Fibroblast of lung (primary cell): ENCODE measurements around the gene VWA2. TPM values are rescaled to one million over a fixed set of nuclear protein-coding genes. Genes with fewer than 3 reads are reported as not detected.
A peak's percentile ranks its signal among the peaks of the same experiment; 100 is the strongest.

Experiments used
- DNase-seq, 2 donors: peaks; one replicate each; pipeline versions ENCODE4 v3.0.0 to v3.0.0-alpha.2; 2010; ENCODE audit warnings: low read depth in 2 of 2
- H2AFZ ChIP-seq: 2 replicates; pipeline ENCODE4 v1.5.1; 2012; ENCODE audit warnings: low read length, control low read depth, inconsistent platforms
- H3K27ac ChIP-seq: 2 replicates; pipeline ENCODE4 v1.5.1; 2011; ENCODE audit warnings: low read length, control low read depth; ENCODE audit not compliant: insufficient read depth
- H3K27me3 ChIP-seq: 2 replicates; pipeline ENCODE4 v1.5.1; 2011; ENCODE audit warnings: mild to moderate bottlenecking, low read length; ENCODE audit not compliant: control insufficient read depth, insufficient read depth
- H3K36me3 ChIP-seq: 2 replicates; pipeline ENCODE4 v1.5.1; 2011; ENCODE audit warnings: low read length; ENCODE audit not compliant: control insufficient read depth, insufficient read depth
- H3K4me1 ChIP-seq: 2 replicates; pipeline ENCODE4 v1.5.1; 2011; ENCODE audit warnings: low read length; ENCODE audit not compliant: control insufficient read depth, insufficient read depth; ENCODE audit errors: extremely low read depth
- H3K4me2 ChIP-seq: 2 replicates; pipeline ENCODE4 v1.5.1; 2011; ENCODE audit warnings: low read length, control low read depth; ENCODE audit not compliant: insufficient read depth; ENCODE audit errors: extremely low read depth
- H3K4me3 ChIP-seq, 4 experiments: fragments of 200-600 bp in 1 of 4; sonication (generic) in 1 of 4; replicated peaks in 1 of 4; 2 replicates each; pipeline ENCODE4 v1.5.1; 2011 to 2016; ENCODE audit warnings: low read length in 4 of 4, low read depth in 3 of 4, mild to moderate bottlenecking in 3 of 4, control low read depth in 2 of 4, inconsistent platforms in 1 of 4, mixed read lengths in 1 of 4; ENCODE audit not compliant: insufficient read depth in 1 of 4; ENCODE audit errors: control extremely low read depth in 1 of 4
- H3K79me2 ChIP-seq: 2 replicates; pipeline ENCODE4 v1.5.1; 2012; ENCODE audit warnings: mild to moderate bottlenecking, low read length, inconsistent platforms; ENCODE audit not compliant: control insufficient read depth, insufficient read depth
- H3K9ac ChIP-seq: 2 replicates; pipeline ENCODE4 v1.5.1; 2011; ENCODE audit warnings: mild to moderate bottlenecking, low read length, control low read depth; ENCODE audit not compliant: insufficient read depth
- H3K9me3 ChIP-seq: 2 replicates; pipeline ENCODE4 v1.5.1; 2012; ENCODE audit warnings: low read depth, low read length; ENCODE audit not compliant: control insufficient read depth, insufficient read depth
- H4K20me1 ChIP-seq: 2 replicates; pipeline ENCODE4 v1.5.1; 2011; ENCODE audit warnings: low read length; ENCODE audit not compliant: control insufficient read depth, insufficient read depth; ENCODE audit errors: extremely low read depth
- CTCF ChIP-seq, 2 donors: IDR thresholded peaks in 1 of 2; conservative IDR thresholded peaks in 1 of 2; 1 replicate in 1 of 2; 2 replicates in 1 of 2; pipeline ENCODE4 v1.5.1; 2011 to 2012; ENCODE audit warnings: low read length in 2 of 2, control low read depth in 1 of 2, inconsistent platforms in 1 of 2, low read depth in 1 of 2, mild to moderate bottlenecking in 1 of 2
- EZH2 ChIP-seq: IDR thresholded peaks from 2 replicates; pipeline ENCODE4 v1.5.1; 2012; ENCODE audit warnings: low read length, control low read depth, mild to moderate bottlenecking; ENCODE audit errors: missing control alignments
- polyA plus RNA-seq, 2 donors: library from polyadenylated mRNA; depleted of rRNA in 1 of 2; stranded (reverse) in 1 of 2; unstranded in 1 of 2; fragments of >200 nt; gene quantifications; 2 replicates each; pipeline ENCODE4 v1.2.1, GENCODE V29; 2011 to 2012; ENCODE audit warnings: missing spikeins in 1 of 2
- total RNA-seq: library from RNA; depleted of rRNA; stranded (reverse); fragments of >200 nt; gene quantifications from 2 replicates; pipeline ENCODE4 v1.2.1, GENCODE V29; 2014

The VWA2 gene
- total and polyA plus RNA-seq, 2 donors (not counting 1 experiment from before 2014, with no cell fraction given), result 0.11 to 0.17 TPM

GRCh38 chr10:114245121-114245791, 6.2 kb downstream of the VWA2 start:
- Histone ChIP-seq H3K9me3 (no peaks in the 10 kb centered on the region), H3K9ac (no peak overlapping the region), H3K79me2 (no peaks in the 10 kb centered on the region), H3K36me3 (no peaks in the 10 kb centered on the region), H3K4me1 (no peaks in the 10 kb centered on the region), H3K27ac (no peak overlapping the region), H3K4me3 (no peak overlapping the region), H2AFZ (no peak overlapping the region), H3K27me3 (peaks cover 28% of the 10 kb centered on the region), H3K4me2 (no peak overlapping the region), H4K20me1 (no peaks in the 10 kb centered on the region)
- DNase-seq, result no peak
- TF ChIP-seq EZH2 (no peak), CTCF (conservative IDR thresholded peaks at IDR 0.05 in 1 of 2, IDR thresholded peaks at IDR 0.05 in 1 of 2; ENCODE audit: low read depth in 1 of 2, low read length in 2 of 2) (no peak)

- peaks cover 21% of the 10 kb centered on the region for H3K27me3 ChIP-seq
- no peak overlapping the region for H3K9ac ChIP-seq
- H3K4me3 ChIP-seq, result no peak overlapping the region
- no peaks in the 10 kb centered on the region for H3K9me3 ChIP-seq
- DNase-seq, result peak in 1 of 2 donors; percentile 45
- no peak overlapping the region for H3K4me2 ChIP-seq
- no peak for TF ChIP-seq CTCF (conservative IDR thresholded peaks at IDR 0.05 in 1 of 2, IDR thresholded peaks at IDR 0.05 in 1 of 2; ENCODE audit: low read depth in 1 of 2, low read length in 2 of 2)
- no peak for TF ChIP-seq EZH2
- no peaks in the 10 kb centered on the region for H3K4me1 ChIP-seq
- no peak overlapping the region for H3K27ac ChIP-seq
- no peaks in the 10 kb centered on the region for H3K79me2 ChIP-seq
- no peaks in the 10 kb centered on the region for H3K36me3 ChIP-seq
- H4K20me1 ChIP-seq, result no peaks in the 10 kb centered on the region
- H2AFZ ChIP-seq, result no peak overlapping the region
Observed at GRCh38 chr10:114246679-114247305, 7.7 kb downstream of the VWA2 start.

- no peak overlapping the region for H3K27ac ChIP-seq
- H4K20me1 ChIP-seq, result no peaks in the 10 kb centered on the region
- no peaks in the 10 kb centered on the region for H3K36me3 ChIP-seq
- TF ChIP-seq EZH2 (no peak), CTCF (conservative IDR thresholded peaks at IDR 0.05 in 1 of 2, IDR thresholded peaks at IDR 0.05 in 1 of 2; ENCODE audit: low read depth in 1 of 2, low read length in 2 of 2) (no peak)
- H3K4me3 ChIP-seq, result no peak overlapping the region
- no peak overlapping the region for H3K4me2 ChIP-seq
- H2AFZ ChIP-seq, result no peak overlapping the region
- H3K27me3 ChIP-seq, result no peaks in the 10 kb centered on the region
- H3K9me3 ChIP-seq, result no peaks in the 10 kb centered on the region
- no peak overlapping the region for H3K9ac ChIP-seq
- no peak for DNase-seq
- no peaks in the 10 kb centered on the region for H3K4me1 ChIP-seq
- H3K79me2 ChIP-seq, result no peaks in the 10 kb centered on the region
Observed at GRCh38 chr10:114250236-114250635, 11.2 kb downstream of the VWA2 start.
